Adrenal gland (tissue), 12 donors: ENCODE data around the gene UNC79. TPM values are rescaled to one million over a fixed set of nuclear protein-coding genes. Genes with fewer than 3 reads are reported as not detected.

Experiments used
- DNase-seq, 7 donors: peaks; one replicate each; pipeline ENCODE4 v3.0.0-alpha.2; 2019 to 2020
- H3K27ac ChIP-seq, 5 donors: fragments of 200-600 bp; sonication (generic) in 4 of 5; 1 replicate in 3 of 5; 2 replicates in 2 of 5; pipeline versions ENCODE4 v1.5.1 to v1.8.0; 2016 to 2020; ENCODE audit warnings: mild to moderate bottlenecking in 1 of 5
- H3K27me3 ChIP-seq: fragments of 200-600 bp; 2 replicates; pipeline ENCODE4 v1.8.0; 2021
- H3K36me3 ChIP-seq, 2 donors: fragments of 200-600 bp; replicated peaks in 1 of 2; 1 replicate in 1 of 2; 2 replicates in 1 of 2; pipeline versions ENCODE4 v1.5.1 to v1.8.0; 2018 to 2022
- H3K4me1 ChIP-seq, 2 donors: fragments of 200-600 bp; replicated peaks in 1 of 2; 1 replicate in 1 of 2; 2 replicates in 1 of 2; pipeline versions ENCODE4 v1.5.1 to v1.8.0; 2018 to 2021
- H3K4me3 ChIP-seq, 4 donors: fragments of 200-600 bp; sonication (generic) in 3 of 4; one replicate each; pipeline ENCODE4 v1.5.1; 2016 to 2018
- H3K9me3 ChIP-seq, 3 donors: fragments of 200-600 bp; sonication (generic) in 1 of 3; replicated peaks in 1 of 3; 1 replicate in 2 of 3; 2 replicates in 1 of 3; pipeline versions ENCODE4 v1.5.1 to v1.8.0; 2016 to 2021
- CTCF ChIP-seq, 6 experiments: fragments of 450-650 bp in 4 of 6; fragments of 200-600 bp in 2 of 6; sonication (generic) in 1 of 6; IDR thresholded peaks; 1 replicate in 5 of 6; 2 replicates in 1 of 6; pipeline versions ENCODE4 v1.5.1 to v1.8.0; 2016 to 2021; ENCODE audit warnings: antibody characterized with exemption in 6 of 6, mild to moderate bottlenecking in 2 of 6, moderate library complexity in 1 of 6
- POLR2A ChIP-seq, 2 donors: fragments of 450-650 bp; IDR thresholded peaks; one replicate each; pipeline ENCODE4 v1.6.1; 2017; ENCODE audit warnings: antibody characterized with exemption in 2 of 2, mild to moderate bottlenecking in 2 of 2, moderate library complexity in 1 of 2
- WGBS, 4 donors: extraction: QIAGEN DNeasy Blood & Tissue Kit in 2 of 4; methylation state at CpG; one replicate each; pipeline versions ENCODE4 v1.1.5 to v1.1.7; 2013 to 2017; 5-methylcytosine and 5-hydroxymethylcytosine counted together
- intact Hi-C, 2 donors: fragments of 100-400 bp; cut with DNase I; formaldehyde crosslinking; loops; one replicate each; pipeline versions ENCODE4 v1.14.1 to v1.15.0; 2022 to 2023
- polyA plus RNA-seq, 3 donors: library from polyadenylated mRNA; stranded (reverse); fragments of 200-250 nt in 2 of 3; fragments of 350-450 nt in 1 of 3; fragmentation: Illumina TruSeq in 1 of 3; extraction: RNeasy Lipid Tissue Mini Kit (QIAGEN cat#74804) in 1 of 3; gene quantifications; one replicate each; pipeline ENCODE4 v1.2.3, GENCODE V29; 2013 to 2014
- small RNA-seq, 2 donors: library from RNA; depleted of rRNA; stranded (forward); fragments of <200 nt; gene quantifications; one replicate each; pipeline ENCODE3, GENCODE V24; 2016
- total RNA-seq, 9 donors: library from RNA; depleted of rRNA in 4 of 9; stranded (reverse); fragments of >200 nt in 4 of 9; fragments of 120-200 nt in 1 of 9; fragmentation: NEBNext Ultra II Directional in 1 of 9; extraction: Animal tissue kit (Norgen Biotek cat#: 25700) in 1 of 9; gene quantifications; one replicate each; pipeline versions ENCODE4 v1.1.0 to v1.2.4, GENCODE V29; 2013 to 2023
- donor health status: healthy with polysubstance abuse.
- donor health status: Bipolar disorder and iron deficiency.
- donor health status: DM: yes; HTN: yes; CAD: no.
- donor health status: DM: no; HTN: no; CAD: no.
- donor health status: DM: no; HTN: no; CAD: no.
- donor health status: DM: yes; HTN: yes; CAD: no.

The UNC79 gene
- total and polyA plus RNA-seq, 12 donors: 0.09 to 4.3 (median 1.1) TPM

GRCh38 chr14:93752980-93753561 lies 322.3 kb downstream of the UNC79 start:
- TF ChIP-seq POLR2A (IDR thresholded peaks at IDR 0.05): no peak
- TF ChIP-seq CTCF (IDR thresholded peaks at IDR 0.05): no peak
- intact Hi-C loops: no loop called here
- WGBS, 4 donors: 44 to 67% (median 62%) methylated on average over 4 of the region's 4 CpGs
- H3K27ac ChIP-seq: no peak overlapping the region
- no peak overlapping the region for H3K4me3 ChIP-seq
- no peaks in the 10 kb centered on the region for H3K36me3 ChIP-seq
- H3K9me3 ChIP-seq: no peaks in the 10 kb centered on the region
- H3K27me3 ChIP-seq: no peaks in the 10 kb centered on the region
- no peaks in the 10 kb centered on the region for H3K4me1 ChIP-seq
- DNase-seq: peak in 2 of 7 donors; percentile 29 to 58

- DNase-seq: no peak
- Histone ChIP-seq H3K27me3 (no peaks in the 10 kb centered on the region), H3K27ac (no peak overlapping the region), H3K9me3 (no peaks in the 10 kb centered on the region), H3K4me3 (no peak overlapping the region), H3K4me1 (no peaks in the 10 kb centered on the region), H3K36me3 (no peaks in the 10 kb centered on the region)
- 62 to 97% (median 93%) methylated on average over 2 to 8 of the region's 8 CpGs for WGBS, 4 donors
- intact Hi-C loops: no loop called here
- TF ChIP-seq CTCF (IDR thresholded peaks at IDR 0.05): no peak
- TF ChIP-seq POLR2A (IDR thresholded peaks at IDR 0.05): no peak
Measured at GRCh38 chr14:93753647-93754046, 322.9 kb downstream of the UNC79 start.

- no peaks in the 10 kb centered on the region for H3K36me3 ChIP-seq
- no peak overlapping the region for H3K27ac ChIP-seq
- H3K27me3 ChIP-seq: no peaks in the 10 kb centered on the region
- no peak overlapping the region for H3K4me3 ChIP-seq
- TF ChIP-seq POLR2A (IDR thresholded peaks at IDR 0.05): no peak
- no peak for TF ChIP-seq CTCF (IDR thresholded peaks at IDR 0.05)
- intact Hi-C loops: no loop called here
- DNase-seq: no peak
- no peaks in the 10 kb centered on the region for H3K9me3 ChIP-seq
- 78 to 89% (median 85%) methylated on average over 12 of the region's 12 CpGs for WGBS, 4 donors
- no peaks in the 10 kb centered on the region for H3K4me1 ChIP-seq
Measured at GRCh38 chr14:93757206-93757605, 326.5 kb downstream of the UNC79 start.

Small RNAs within 50 kb of the gene (small RNA-seq; reads per million reads assigned to genes)
- gene RF00019 (0 reads per million in 2 donors), gene RF02271 (0 reads per million in 2 donors), gene RNU6-1258P (0 reads per million in 2 donors)

Other genes with a start within 250 kb of the UNC79 start
- gene MOAP1, start 246.0 kb upstream of the UNC79 start, total RNA-seq: 10 to 100 TPM; 29.0 to 72.5 (median 40.9) TPM
- 10 to 100 TPM; 12.7 to 55.6 (median 13.8) TPM for gene MOAP1, start 246.0 kb upstream of the UNC79 start, polyA plus RNA-seq
- 10 to 100 TPM; 17.2 to 37.9 (median 22.2) TPM for gene LYSET, start 245.6 kb upstream of the UNC79 start, total RNA-seq
- 10 to 100 TPM; 12.0 to 32.9 (median 22.7) TPM for gene LYSET, start 245.6 kb upstream of the UNC79 start, polyA plus RNA-seq
- gene GON7, start 223.9 kb upstream of the UNC79 start, total RNA-seq: 10 to 100 TPM in 8 of 9 donors, 1 to 10 TPM in 1; 9.4 to 26.0 (median 18.6) TPM
- gene GON7, start 223.9 kb upstream of the UNC79 start, polyA plus RNA-seq: 10 to 100 TPM; 13.3 to 34.9 (median 16.9) TPM
- 10 to 100 TPM; 13.2 to 32.9 (median 18.0) TPM for gene UBR7, start 223.7 kb upstream of the UNC79 start, total RNA-seq
- 10 to 100 TPM in 1 of 3 donors, 1 to 10 TPM in 2; 7.8 to 26.5 (median 9.3) TPM for gene UBR7, start 223.7 kb upstream of the UNC79 start, polyA plus RNA-seq
- 10 to 100 TPM; 12.9 to 41.0 (median 20.4) TPM for gene BTBD7, start 97.9 kb upstream of the UNC79 start, total RNA-seq
- gene BTBD7, start 97.9 kb upstream of the UNC79 start, polyA plus RNA-seq: 10 to 100 TPM in 2 of 3 donors, 1 to 10 TPM in 1; 7.4 to 16.5 (median 11.4) TPM
- not detected for gene COX8C, start 83.8 kb upstream of the UNC79 start, total RNA-seq
- not detected for gene COX8C, start 83.8 kb upstream of the UNC79 start, polyA plus RNA-seq